SK-N-SH (cell line): ENCODE results near the gene ALG13. TPM values are rescaled to one million over a fixed set of nuclear protein-coding genes. Genes with fewer than 3 reads are reported as not detected.

Source experiments
- CTCF ChIA-PET: fragments of 300-600, 350-600 bp; formaldehyde crosslinking; extraction: SDS; loops from one replicate; lab custom pipeline; 2021; lab: Yijun Ruan, JAX
- POLR2A ChIA-PET: fragments of 350-600 bp; sonication (Branson Sonifier 250); formaldehyde crosslinking; extraction: SDS; loops from one replicate; lab custom pipeline; 2020; ENCODE audit warnings: antibody characterized with exemption, inconsistent platforms; lab: Yijun Ruan, JAX
- DNase-seq: peaks from one replicate; pipeline ENCODE4 v3.0.0; 2012
- H2AFZ ChIP-seq: fragments of 200-600 bp; sonication (generic); 2 replicates; pipeline ENCODE4 v1.8.1; 2016; ENCODE audit warnings: antibody characterized with exemption, mild to moderate bottlenecking, low read depth
- H3F3A ChIP-seq: fragments of 200-600 bp; sonication (generic); replicated peaks from 2 replicates; pipeline ENCODE3; 2016; ENCODE audit warnings: antibody characterized with exemption, mild to moderate bottlenecking; ENCODE audit not compliant: insufficient read depth
- H3K27ac ChIP-seq, 2 experiments: fragments of 200-500 bp in 1 of 2; fragments of 200-600 bp in 1 of 2; sonication (Bioruptor generic) in 1 of 2; sonication (generic), shearing (Covaris generic) in 1 of 2; 2 replicates each; pipeline versions ENCODE4 v1.5.1 to v1.6.1; 2014 to 2016; ENCODE audit warnings: low read depth in 2 of 2, inconsistent platforms in 1 of 2, low read length in 1 of 2, mild to moderate bottlenecking in 1 of 2, mixed read lengths in 1 of 2
- H3K27me3 ChIP-seq: fragments of 200-600 bp; sonication (generic), shearing (Covaris generic); 2 replicates; pipeline ENCODE4 v1.6.1; 2016; ENCODE audit warnings: mixed run types; ENCODE audit not compliant: insufficient read depth
- H3K36me3 ChIP-seq, 2 experiments: fragments of 200-500 bp in 1 of 2; fragments of 200-600 bp in 1 of 2; sonication (Bioruptor generic) in 1 of 2; sonication (generic) in 1 of 2; replicated peaks in 1 of 2; 2 replicates each; pipeline versions ENCODE3 to v1.5.1; 2014 to 2016; ENCODE audit warnings: low read length in 1 of 2, mild to moderate bottlenecking in 1 of 2; ENCODE audit not compliant: insufficient read depth in 2 of 2, control insufficient read depth in 1 of 2
- H3K4me1 ChIP-seq, 2 experiments: fragments of 200-500 bp in 1 of 2; fragments of 200-600 bp in 1 of 2; sonication (Bioruptor generic) in 1 of 2; sonication (generic), shearing (Covaris generic) in 1 of 2; 2 replicates each; pipeline versions ENCODE4 v1.5.1 to v1.6.1; 2014 to 2016; ENCODE audit warnings: low read depth in 1 of 2, low read length in 1 of 2, mixed run types in 1 of 2; ENCODE audit not compliant: insufficient read depth in 2 of 2, control insufficient read depth in 1 of 2
- H3K4me2 ChIP-seq: fragments of 200-600 bp; sonication (generic), shearing (Covaris generic); 2 replicates; pipeline ENCODE4 v1.6.1; 2017; ENCODE audit warnings: mixed run types
- H3K4me3 ChIP-seq, 2 experiments: fragments of 200-500 bp in 1 of 2; fragments of 200-600 bp in 1 of 2; sonication (Bioruptor generic) in 1 of 2; sonication (generic), shearing (Covaris generic) in 1 of 2; 2 replicates each; pipeline versions ENCODE4 v1.5.1 to v1.8.1; 2014 to 2016; ENCODE audit warnings: low read depth in 2 of 2, inconsistent platforms in 1 of 2, low read length in 1 of 2, mild to moderate bottlenecking in 1 of 2, mixed read lengths in 1 of 2, moderate library complexity in 1 of 2
- H3K79me2 ChIP-seq: fragments of 200-600 bp; sonication (generic); 2 replicates; pipeline ENCODE4 v1.8.1; 2017; ENCODE audit warnings: mild to moderate bottlenecking; ENCODE audit not compliant: insufficient read depth
- H3K9ac ChIP-seq: fragments of 200-600 bp; sonication (generic); 2 replicates; pipeline ENCODE4 v1.6.1; 2017; ENCODE audit warnings: mixed run types
- H3K9me2 ChIP-seq: fragments of 200-600 bp; sonication (generic); 2 replicates; pipeline ENCODE4 v1.6.1; 2017; ENCODE audit warnings: mixed run types
- H3K9me3 ChIP-seq: fragments of 200-600 bp; sonication (generic); 2 replicates; pipeline ENCODE4 v1.6.1; 2017; ENCODE audit warnings: mixed run types, mild to moderate bottlenecking, moderate library complexity
- H4K20me1 ChIP-seq: fragments of 200-600 bp; sonication (generic); 2 replicates; pipeline ENCODE4 v1.6.1; 2017; ENCODE audit warnings: mild to moderate bottlenecking, mixed run types; ENCODE audit not compliant: insufficient read depth
- CHD2 ChIP-seq: fragments of 150-350 bp; IDR thresholded peaks from 2 replicates; pipeline ENCODE4 v1.6.1; 2018; ENCODE audit warnings: low read length; ENCODE audit not compliant: partially characterized antibody
- EP300 ChIP-seq, 2 experiments: IDR thresholded peaks; 2 replicates each; pipeline versions ENCODE4 v1.4.0 to v1.6.1; 2012; ENCODE audit warnings: borderline replicate concordance in 1 of 2, low read depth in 1 of 2, low read length in 1 of 2
- EZH2phosphoT487 ChIP-seq: fragments of 200-600 bp; sonication (generic); IDR thresholded peaks from 2 replicates; pipeline ENCODE4 v1.6.1; 2017; ENCODE audit warnings: low read depth, mixed run types, mild to moderate bottlenecking, antibody characterized with exemption, moderate library complexity, borderline replicate concordance
- FOSL2 ChIP-seq: IDR thresholded peaks from 2 replicates; pipeline ENCODE4 v1.4.0; 2012; ENCODE audit warnings: low read depth, mild to moderate bottlenecking, moderate library complexity, borderline replicate concordance
- FOXJ3 ChIP-seq: sonication (generic); formaldehyde crosslinking; IDR thresholded peaks from 2 replicates; pipeline ENCODE4 v1.5.1; 2020; ENCODE audit warnings: mild to moderate bottlenecking, missing genetic modification reagents
- FOXM1 ChIP-seq: IDR thresholded peaks from 2 replicates; pipeline ENCODE4 v1.4.0; 2012; ENCODE audit warnings: low read depth, mild to moderate bottlenecking
- GABPA ChIP-seq: IDR thresholded peaks from 2 replicates; pipeline ENCODE4 v1.4.0; 2012; ENCODE audit warnings: low read depth, mild to moderate bottlenecking
- MEF2A ChIP-seq: IDR thresholded peaks from 2 replicates; pipeline ENCODE4 v1.4.0; 2012; ENCODE audit warnings: low read depth, borderline replicate concordance
- MXI1 ChIP-seq: IDR thresholded peaks from 2 replicates; pipeline ENCODE4 v1.6.1; 2012; ENCODE audit warnings: mild to moderate bottlenecking, low read depth, low read length, improper control_type of control experiment
- NFIC ChIP-seq: IDR thresholded peaks from 2 replicates; pipeline ENCODE4 v1.4.0; 2012; ENCODE audit warnings: borderline replicate concordance
- NRF1 ChIP-seq: IDR thresholded peaks from 2 replicates; pipeline ENCODE4 v1.6.1; 2012; ENCODE audit warnings: low read depth, mild to moderate bottlenecking, low read length
- RAD21 ChIP-seq: IDR thresholded peaks from 2 replicates; pipeline ENCODE4 v1.6.1; 2012; ENCODE audit warnings: mild to moderate bottlenecking, low read length
- RFX5 ChIP-seq: IDR thresholded peaks from 2 replicates; pipeline ENCODE4 v1.6.1; 2012; ENCODE audit warnings: mild to moderate bottlenecking, improper control_type of control experiment, low read length
- RXRA ChIP-seq: IDR thresholded peaks from 2 replicates; pipeline ENCODE4 v1.4.0; 2012; ENCODE audit warnings: low read depth, mild to moderate bottlenecking, borderline replicate concordance
- SMC3 ChIP-seq: IDR thresholded peaks from 2 replicates; pipeline ENCODE4 v1.6.1; 2012; ENCODE audit warnings: low read depth, low read length, improper control_type of control experiment
- TCF12 ChIP-seq: IDR thresholded peaks from 2 replicates; pipeline ENCODE4 v1.4.0; 2012
- WGBS: methylation state at CpG from one replicate; pipeline ENCODE4 v1.1.6; 2017; ENCODE audit warnings: low lambda C conversion rate; 5-methylcytosine and 5-hydroxymethylcytosine counted together
- polyA plus RNA-seq, 3 experiments: library from polyadenylated mRNA; depleted of rRNA; stranded (reverse); fragments of >200 nt; gene quantifications; 2 replicates each; pipeline ENCODE4 v1.2.3, GENCODE V29; 2012
- TF ChIP-seq, protein P1 (sequence below): IDR thresholded peaks from 2 replicates; pipeline ENCODE4 v1.4.0; 2012; ENCODE audit warnings: low read depth, borderline replicate concordance
- TF ChIP-seq, protein P2 (sequence below): fragments of 150-350 bp; IDR thresholded peaks from 2 replicates; pipeline ENCODE4 v1.6.1; 2016; ENCODE audit warnings: mild to moderate bottlenecking, low read depth, low read length
- TF ChIP-seq, protein P3 (sequence below): fragments of 200-600 bp; sonication (generic); IDR thresholded peaks from 2 replicates; pipeline ENCODE4 v1.6.1; 2017; ENCODE audit warnings: antibody characterized with exemption, mild to moderate bottlenecking, moderate library complexity
- TF ChIP-seq, protein P4 (sequence below): IDR thresholded peaks from 2 replicates; pipeline ENCODE4 v1.4.0; 2012; ENCODE audit warnings: low read depth
- TF ChIP-seq, protein P5 (sequence below): fragments of 150-350 bp; IDR thresholded peaks from 2 replicates; pipeline ENCODE4 v1.6.1; 2017; ENCODE audit warnings: antibody characterized with exemption, low read length, low read depth, borderline replicate concordance
- TF ChIP-seq, protein P6 (sequence below): IDR thresholded peaks from 2 replicates; pipeline ENCODE4; 2012
- TF ChIP-seq, protein P7 (sequence below): IDR thresholded peaks from 2 replicates; pipeline ENCODE4 v1.4.0; 2012; ENCODE audit warnings: low read depth, borderline replicate concordance

Gene ALG13
- polyA plus RNA-seq (2012; rRNA removed), result 76.7 and 89.7 TPM in 2 replicates
- 73.0 and 102 TPM in 2 replicates for polyA plus RNA-seq (2012; cell fraction: cytosol; rRNA removed)
- polyA plus RNA-seq (2012; cell fraction: nucleus; rRNA removed), result 268 and 303 TPM in 2 replicates

DNA sequence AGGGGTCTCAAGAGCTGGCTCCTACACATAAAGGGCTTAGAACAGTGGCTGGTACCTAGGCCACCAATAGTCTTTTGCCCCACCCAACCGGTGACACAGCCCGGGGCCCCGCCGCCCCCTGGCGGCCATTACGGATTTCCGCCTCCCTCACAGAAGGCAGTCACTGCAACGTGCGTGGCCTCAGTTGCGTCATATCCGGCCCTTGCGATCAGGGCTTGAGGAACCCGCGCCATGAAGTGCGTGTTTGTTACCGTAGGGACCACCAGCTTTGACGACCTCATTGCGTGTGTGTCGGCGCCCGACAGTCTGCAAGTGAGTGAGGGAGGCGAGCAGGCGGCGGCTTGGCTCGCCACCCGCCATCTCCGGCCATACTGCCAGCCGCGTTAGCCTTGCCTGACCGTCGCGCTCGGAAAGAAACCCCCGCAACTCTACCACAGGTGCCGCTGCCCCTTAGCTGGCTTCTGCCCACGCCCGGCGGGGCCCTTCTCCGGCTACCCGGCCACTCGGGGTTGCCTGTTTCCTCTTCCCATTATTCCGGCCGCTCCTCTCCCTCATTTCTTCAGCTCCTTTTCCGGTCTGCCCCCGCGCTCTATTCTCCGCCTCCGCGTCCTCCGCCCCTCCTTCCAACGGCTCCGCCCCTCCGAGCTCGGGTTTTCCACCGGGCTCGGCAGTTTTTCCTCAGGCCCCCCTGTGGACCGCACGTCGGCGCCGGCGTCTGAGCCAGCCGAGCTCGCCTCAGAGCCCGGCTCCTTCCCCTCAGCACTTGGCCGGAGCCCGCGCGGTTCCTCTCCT lies at the start of gene ALG13:
TSS of gene ALG13 (plus strand) at position 183 of the 792 bp plus-strand sequence. CDS start at position 232, 49 bp downstream.
- Histone ChIP-seq H3K9ac (peak within 1 kb of the TSS; percentile 98), H4K20me1 (peaks cover 5% of the 10 kb centered on the region; the same call in 1 of the 2 replicates), H3K27ac (peak within 1 kb of the TSS; percentile 94 to 96), H3K36me3 (peaks cover 32% of the 10 kb centered on the region in 2 experiments), H3K4me2 (peak within 1 kb of the TSS; percentile 71), H3K4me3 (peak within 1 kb of the TSS; percentile 82 to 87), H3K9me3 (no peaks in the 10 kb centered on the region), H3K4me1 (peaks cover 4 to 7% of the 10 kb centered on the region in 2 experiments; a peak in 2 of 4 replicates), H3F3A (no peaks in the 10 kb centered on the region), H3K27me3 (no peaks in the 10 kb centered on the region), H3K79me2 (peaks cover 22% of the 10 kb centered on the region), H2AFZ (peak within 1 kb of the TSS; percentile 74), H3K9me2 (no peaks in the 10 kb centered on the region)
- CTCF ChIA-PET, result interaction anchor here (0.6 to 2.2 kb wide), 18 partner anchors 8 to 417 kb away, joined by 3 to 11 read pairs (median 3); partner anchors contain the start of gene DCX
- under 1% methylated on average over 58 of the region's 69 CpGs for WGBS
- POLR2A ChIA-PET, result interaction anchor here (0.7 to 1.3 kb wide), 4 partner anchors 161 to 317 kb away, joined by 3 to 5 read pairs (median 4); no protein-coding TSS in a partner anchor
- peak; percentile 94 for DNase-seq
- TF ChIP-seq, protein P1, sequence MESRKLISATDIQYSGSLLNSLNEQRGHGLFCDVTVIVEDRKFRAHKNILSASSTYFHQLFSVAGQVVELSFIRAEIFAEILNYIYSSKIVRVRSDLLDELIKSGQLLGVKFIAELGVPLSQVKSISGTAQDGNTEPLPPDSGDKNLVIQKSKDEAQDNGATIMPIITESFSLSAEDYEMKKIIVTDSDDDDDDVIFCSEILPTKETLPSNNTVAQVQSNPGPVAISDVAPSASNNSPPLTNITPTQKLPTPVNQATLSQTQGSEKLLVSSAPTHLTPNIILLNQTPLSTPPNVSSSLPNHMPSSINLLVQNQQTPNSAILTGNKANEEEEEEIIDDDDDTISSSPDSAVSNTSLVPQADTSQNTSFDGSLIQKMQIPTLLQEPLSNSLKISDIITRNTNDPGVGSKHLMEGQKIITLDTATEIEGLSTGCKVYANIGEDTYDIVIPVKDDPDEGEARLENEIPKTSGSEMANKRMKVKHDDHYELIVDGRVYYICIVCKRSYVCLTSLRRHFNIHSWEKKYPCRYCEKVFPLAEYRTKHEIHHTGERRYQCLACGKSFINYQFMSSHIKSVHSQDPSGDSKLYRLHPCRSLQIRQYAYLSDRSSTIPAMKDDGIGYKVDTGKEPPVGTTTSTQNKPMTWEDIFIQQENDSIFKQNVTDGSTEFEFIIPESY, result no peak
- TF ChIP-seq, protein P2, sequence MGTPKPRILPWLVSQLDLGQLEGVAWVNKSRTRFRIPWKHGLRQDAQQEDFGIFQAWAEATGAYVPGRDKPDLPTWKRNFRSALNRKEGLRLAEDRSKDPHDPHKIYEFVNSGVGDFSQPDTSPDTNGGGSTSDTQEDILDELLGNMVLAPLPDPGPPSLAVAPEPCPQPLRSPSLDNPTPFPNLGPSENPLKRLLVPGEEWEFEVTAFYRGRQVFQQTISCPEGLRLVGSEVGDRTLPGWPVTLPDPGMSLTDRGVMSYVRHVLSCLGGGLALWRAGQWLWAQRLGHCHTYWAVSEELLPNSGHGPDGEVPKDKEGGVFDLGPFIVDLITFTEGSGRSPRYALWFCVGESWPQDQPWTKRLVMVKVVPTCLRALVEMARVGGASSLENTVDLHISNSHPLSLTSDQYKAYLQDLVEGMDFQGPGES, result no peak
- TF ChIP-seq FOSL2 (peak; percentile 29; the same call in 1 of the 2 replicates), NRF1 (0 out of 2 replicates have a peak, but pooled peaks have one; percentile 32), CHD2 (peak; percentile 33), FOXM1 (no peak), FOXJ3 (0 out of 2 replicates have a peak, but pooled peaks have one; percentile 31), NFIC (no peak), SMC3 (peak; percentile 21; the same call in 1 of the 2 replicates), EZH2phosphoT487 (no peak), MXI1 (peak; percentile 55; the same call in 1 of the 2 replicates), RXRA (no peak), TCF12 (peak; percentile 35; the same call in 1 of the 2 replicates), MEF2A (no peak), GABPA (peak; percentile 81), EP300 (IDR thresholded peaks at IDR 0.05; ENCODE audit: borderline replicate concordance in 1 of 2, low read depth in 1 of 2, low read length in 1 of 2) (peak in 1 of 2 experiments; percentile 21; a peak in 1 of 4 replicates), RAD21 (peak; percentile 50), RFX5 (no peak)
- TF ChIP-seq, protein P3, sequence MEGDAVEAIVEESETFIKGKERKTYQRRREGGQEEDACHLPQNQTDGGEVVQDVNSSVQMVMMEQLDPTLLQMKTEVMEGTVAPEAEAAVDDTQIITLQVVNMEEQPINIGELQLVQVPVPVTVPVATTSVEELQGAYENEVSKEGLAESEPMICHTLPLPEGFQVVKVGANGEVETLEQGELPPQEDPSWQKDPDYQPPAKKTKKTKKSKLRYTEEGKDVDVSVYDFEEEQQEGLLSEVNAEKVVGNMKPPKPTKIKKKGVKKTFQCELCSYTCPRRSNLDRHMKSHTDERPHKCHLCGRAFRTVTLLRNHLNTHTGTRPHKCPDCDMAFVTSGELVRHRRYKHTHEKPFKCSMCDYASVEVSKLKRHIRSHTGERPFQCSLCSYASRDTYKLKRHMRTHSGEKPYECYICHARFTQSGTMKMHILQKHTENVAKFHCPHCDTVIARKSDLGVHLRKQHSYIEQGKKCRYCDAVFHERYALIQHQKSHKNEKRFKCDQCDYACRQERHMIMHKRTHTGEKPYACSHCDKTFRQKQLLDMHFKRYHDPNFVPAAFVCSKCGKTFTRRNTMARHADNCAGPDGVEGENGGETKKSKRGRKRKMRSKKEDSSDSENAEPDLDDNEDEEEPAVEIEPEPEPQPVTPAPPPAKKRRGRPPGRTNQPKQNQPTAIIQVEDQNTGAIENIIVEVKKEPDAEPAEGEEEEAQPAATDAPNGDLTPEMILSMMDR, result peak; percentile 89
- TF ChIP-seq, protein P4, sequence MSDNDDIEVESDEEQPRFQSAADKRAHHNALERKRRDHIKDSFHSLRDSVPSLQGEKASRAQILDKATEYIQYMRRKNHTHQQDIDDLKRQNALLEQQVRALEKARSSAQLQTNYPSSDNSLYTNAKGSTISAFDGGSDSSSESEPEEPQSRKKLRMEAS, result peak; percentile 97
- TF ChIP-seq, protein P5, sequence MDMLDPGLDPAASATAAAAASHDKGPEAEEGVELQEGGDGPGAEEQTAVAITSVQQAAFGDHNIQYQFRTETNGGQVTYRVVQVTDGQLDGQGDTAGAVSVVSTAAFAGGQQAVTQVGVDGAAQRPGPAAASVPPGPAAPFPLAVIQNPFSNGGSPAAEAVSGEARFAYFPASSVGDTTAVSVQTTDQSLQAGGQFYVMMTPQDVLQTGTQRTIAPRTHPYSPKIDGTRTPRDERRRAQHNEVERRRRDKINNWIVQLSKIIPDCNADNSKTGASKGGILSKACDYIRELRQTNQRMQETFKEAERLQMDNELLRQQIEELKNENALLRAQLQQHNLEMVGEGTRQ, result no peak
- TF ChIP-seq, protein P6, sequence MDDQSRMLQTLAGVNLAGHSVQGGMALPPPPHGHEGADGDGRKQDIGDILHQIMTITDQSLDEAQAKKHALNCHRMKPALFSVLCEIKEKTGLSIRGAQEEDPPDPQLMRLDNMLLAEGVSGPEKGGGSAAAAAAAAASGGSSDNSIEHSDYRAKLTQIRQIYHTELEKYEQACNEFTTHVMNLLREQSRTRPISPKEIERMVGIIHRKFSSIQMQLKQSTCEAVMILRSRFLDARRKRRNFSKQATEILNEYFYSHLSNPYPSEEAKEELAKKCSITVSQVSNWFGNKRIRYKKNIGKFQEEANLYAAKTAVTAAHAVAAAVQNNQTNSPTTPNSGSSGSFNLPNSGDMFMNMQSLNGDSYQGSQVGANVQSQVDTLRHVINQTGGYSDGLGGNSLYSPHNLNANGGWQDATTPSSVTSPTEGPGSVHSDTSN, result no peak
- TF ChIP-seq, protein P7, sequence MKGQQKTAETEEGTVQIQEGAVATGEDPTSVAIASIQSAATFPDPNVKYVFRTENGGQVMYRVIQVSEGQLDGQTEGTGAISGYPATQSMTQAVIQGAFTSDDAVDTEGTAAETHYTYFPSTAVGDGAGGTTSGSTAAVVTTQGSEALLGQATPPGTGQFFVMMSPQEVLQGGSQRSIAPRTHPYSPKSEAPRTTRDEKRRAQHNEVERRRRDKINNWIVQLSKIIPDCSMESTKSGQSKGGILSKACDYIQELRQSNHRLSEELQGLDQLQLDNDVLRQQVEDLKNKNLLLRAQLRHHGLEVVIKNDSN, result no peak
